C4-2B (cell line): ENCODE data around the gene C11orf97.

Experiments used
- ZFX ChIP-seq: fragments of 450-650 bp; IDR thresholded peaks from 2 replicates; pipeline ENCODE4 v1.6.1; 2017
- TF ChIP-seq, protein P1 (sequence below): fragments of 450-650 bp; conservative IDR thresholded peaks from 2 replicates; pipeline ENCODE4 v1.5.1; 2017; ENCODE audit warnings: mild to moderate bottlenecking

DNA sequence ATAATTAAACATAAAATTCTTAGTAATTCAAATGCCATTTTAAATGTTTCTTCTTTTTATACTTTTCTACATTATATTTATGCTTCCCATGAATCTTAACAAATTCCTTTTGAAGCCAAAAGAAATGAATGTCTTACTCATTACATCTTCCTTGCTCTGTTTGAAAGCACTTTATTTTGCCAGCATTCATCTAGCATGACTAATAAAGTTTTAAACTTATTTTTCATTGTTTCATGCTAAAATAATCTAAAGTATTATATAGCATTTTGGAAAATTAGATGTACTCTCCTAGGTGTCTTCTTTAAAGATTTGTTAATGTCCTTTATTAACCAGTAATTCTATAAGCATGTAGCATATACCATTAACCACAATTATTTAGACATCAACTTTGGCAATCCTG lies 45.2 kb downstream of the C11orf97 start:
- TF ChIP-seq, protein P1, sequence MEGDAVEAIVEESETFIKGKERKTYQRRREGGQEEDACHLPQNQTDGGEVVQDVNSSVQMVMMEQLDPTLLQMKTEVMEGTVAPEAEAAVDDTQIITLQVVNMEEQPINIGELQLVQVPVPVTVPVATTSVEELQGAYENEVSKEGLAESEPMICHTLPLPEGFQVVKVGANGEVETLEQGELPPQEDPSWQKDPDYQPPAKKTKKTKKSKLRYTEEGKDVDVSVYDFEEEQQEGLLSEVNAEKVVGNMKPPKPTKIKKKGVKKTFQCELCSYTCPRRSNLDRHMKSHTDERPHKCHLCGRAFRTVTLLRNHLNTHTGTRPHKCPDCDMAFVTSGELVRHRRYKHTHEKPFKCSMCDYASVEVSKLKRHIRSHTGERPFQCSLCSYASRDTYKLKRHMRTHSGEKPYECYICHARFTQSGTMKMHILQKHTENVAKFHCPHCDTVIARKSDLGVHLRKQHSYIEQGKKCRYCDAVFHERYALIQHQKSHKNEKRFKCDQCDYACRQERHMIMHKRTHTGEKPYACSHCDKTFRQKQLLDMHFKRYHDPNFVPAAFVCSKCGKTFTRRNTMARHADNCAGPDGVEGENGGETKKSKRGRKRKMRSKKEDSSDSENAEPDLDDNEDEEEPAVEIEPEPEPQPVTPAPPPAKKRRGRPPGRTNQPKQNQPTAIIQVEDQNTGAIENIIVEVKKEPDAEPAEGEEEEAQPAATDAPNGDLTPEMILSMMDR = no peak
- no peak for TF ChIP-seq ZFX
